ENCODE measurements around the gene KIF13A. TPM values are rescaled to one million over a fixed set of nuclear protein-coding genes. Genes with fewer than 3 reads are reported as not detected.

KIF13A gene
- total RNA-seq, 4 donors from 2014 or later = 39.6 to 51.6 (median 43.2) TPM

- Histone ChIP-seq H3K4me3 (no peak overlapping the region), H3K27me3 (no peaks in the 10 kb centered on the region), H3K4me1 (no peaks in the 10 kb centered on the region), H3K27ac (no peak overlapping the region), H3K9me3 (no peaks in the 10 kb centered on the region), H3K36me3 (no peaks in the 10 kb centered on the region)
- no peak for DNase-seq
- no peak for TF ChIP-seq POLR2A (IDR thresholded peaks at IDR 0.05)
- TF ChIP-seq, protein P1, sequence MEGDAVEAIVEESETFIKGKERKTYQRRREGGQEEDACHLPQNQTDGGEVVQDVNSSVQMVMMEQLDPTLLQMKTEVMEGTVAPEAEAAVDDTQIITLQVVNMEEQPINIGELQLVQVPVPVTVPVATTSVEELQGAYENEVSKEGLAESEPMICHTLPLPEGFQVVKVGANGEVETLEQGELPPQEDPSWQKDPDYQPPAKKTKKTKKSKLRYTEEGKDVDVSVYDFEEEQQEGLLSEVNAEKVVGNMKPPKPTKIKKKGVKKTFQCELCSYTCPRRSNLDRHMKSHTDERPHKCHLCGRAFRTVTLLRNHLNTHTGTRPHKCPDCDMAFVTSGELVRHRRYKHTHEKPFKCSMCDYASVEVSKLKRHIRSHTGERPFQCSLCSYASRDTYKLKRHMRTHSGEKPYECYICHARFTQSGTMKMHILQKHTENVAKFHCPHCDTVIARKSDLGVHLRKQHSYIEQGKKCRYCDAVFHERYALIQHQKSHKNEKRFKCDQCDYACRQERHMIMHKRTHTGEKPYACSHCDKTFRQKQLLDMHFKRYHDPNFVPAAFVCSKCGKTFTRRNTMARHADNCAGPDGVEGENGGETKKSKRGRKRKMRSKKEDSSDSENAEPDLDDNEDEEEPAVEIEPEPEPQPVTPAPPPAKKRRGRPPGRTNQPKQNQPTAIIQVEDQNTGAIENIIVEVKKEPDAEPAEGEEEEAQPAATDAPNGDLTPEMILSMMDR (IDR thresholded peaks at IDR 0.05) = no peak
Observed at GRCh38 chr6:17719323-17720041, 268.0 kb downstream of the KIF13A start.

DNA sequence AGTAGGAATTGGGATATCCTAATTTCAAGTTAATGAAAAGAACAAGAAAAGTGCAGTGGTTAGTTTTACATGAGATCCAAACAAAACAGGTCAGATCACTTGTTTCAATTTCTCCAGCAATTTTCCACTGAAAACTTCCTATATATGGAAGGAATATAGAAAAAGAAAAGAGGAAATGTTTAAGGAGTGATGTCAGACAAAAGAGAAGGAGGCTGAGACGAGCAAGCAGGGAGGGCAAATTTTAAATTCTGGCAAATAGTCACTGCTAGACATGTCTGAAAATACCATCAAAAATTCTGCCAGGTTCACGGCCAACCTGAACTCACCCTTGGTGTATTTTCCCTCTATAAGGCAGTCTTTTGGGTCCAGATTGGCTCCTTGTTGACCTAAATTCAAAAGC, 271.2 kb downstream of the KIF13A start:
- Histone ChIP-seq H3K27ac (no peak overlapping the region), H3K36me3 (no peaks in the 10 kb centered on the region), H3K9me3 (no peaks in the 10 kb centered on the region), H3K27me3 (no peaks in the 10 kb centered on the region), H3K4me3 (no peak overlapping the region), H3K4me1 (no peaks in the 10 kb centered on the region)
- DNase-seq = no peak
- TF ChIP-seq POLR2A (IDR thresholded peaks at IDR 0.05) = no peak
- TF ChIP-seq, protein P1 (IDR thresholded peaks at IDR 0.05) = no peak

DNA sequence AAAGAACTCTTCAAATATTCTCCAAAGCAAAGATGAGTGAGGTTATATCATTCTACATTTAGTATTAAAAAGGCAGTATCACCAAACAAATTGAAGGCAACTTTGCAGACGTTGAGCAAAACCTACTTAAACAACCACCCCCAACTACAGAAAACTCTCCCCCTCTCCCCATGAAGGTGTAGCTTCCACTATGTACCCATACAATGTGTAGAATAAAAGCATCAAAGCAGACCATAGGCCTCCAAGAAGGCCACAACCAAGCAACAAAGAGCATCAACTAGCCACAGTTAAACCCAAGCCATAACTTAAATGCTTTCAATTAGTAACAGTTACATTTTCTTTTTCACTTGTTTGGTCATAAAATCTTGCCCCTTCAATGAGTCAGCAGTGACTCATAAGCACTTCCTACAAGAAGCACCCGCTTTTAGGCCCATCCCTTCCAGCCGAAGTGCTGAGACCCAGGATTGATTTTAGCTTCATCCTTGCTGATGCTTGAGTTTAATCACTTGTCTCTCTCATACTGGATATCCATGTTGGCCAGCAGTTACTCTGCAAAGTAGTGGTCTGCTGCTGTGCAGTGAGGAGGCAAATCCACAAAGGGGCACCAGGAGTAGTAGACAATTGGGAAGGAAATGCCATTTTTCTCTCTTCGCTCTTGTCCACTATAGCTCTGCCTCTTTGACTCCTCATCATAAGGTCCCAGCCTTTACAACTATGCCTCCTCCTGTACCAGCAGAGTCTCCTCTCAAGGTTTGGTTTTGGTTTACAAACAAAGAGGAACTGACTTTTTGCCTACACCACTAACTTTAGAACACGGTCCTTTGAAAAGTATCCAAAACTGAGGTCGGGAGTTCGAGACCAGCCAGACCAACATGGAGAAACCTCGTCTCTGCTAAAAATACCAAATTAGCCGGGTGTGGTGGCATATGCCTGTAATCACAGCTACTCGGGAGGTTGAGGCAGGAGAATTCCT, 272.3 kb downstream of the KIF13A start:
- no peaks in the 10 kb centered on the region for H3K27me3 ChIP-seq
- DNase-seq = no peak
- H3K36me3 ChIP-seq = no peaks in the 10 kb centered on the region
- TF ChIP-seq, protein P1 (IDR thresholded peaks at IDR 0.05) = no peak
- TF ChIP-seq POLR2A (IDR thresholded peaks at IDR 0.05) = no peak
- H3K27ac ChIP-seq = no peak overlapping the region
- no peaks in the 10 kb centered on the region for H3K9me3 ChIP-seq
- H3K4me3 ChIP-seq = no peak overlapping the region
- H3K4me1 ChIP-seq = no peaks in the 10 kb centered on the region

DNA sequence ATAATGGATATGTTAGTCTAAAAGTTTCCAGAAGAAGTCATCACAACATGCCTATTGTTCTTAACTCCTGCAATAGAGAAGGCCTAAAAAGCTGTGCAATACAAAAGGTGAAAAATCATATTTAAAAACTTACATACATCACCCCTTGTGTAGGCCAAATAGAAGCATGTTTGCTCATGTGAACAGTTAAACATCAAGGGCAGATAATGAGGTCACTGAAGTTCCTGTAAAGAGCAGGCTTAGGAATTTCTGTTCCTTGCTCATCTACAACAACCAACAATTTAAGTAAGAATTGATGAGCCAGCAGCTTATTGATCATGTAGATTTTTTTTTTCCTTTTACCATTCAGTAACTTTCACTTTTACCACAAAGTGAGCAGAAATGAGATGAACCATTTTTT, 273.3 kb downstream of the KIF13A start:
- no peaks in the 10 kb centered on the region for H3K4me1 ChIP-seq
- H3K27ac ChIP-seq = no peak overlapping the region
- H3K36me3 ChIP-seq = no peaks in the 10 kb centered on the region
- no peak overlapping the region for H3K4me3 ChIP-seq
- no peaks in the 10 kb centered on the region for H3K27me3 ChIP-seq
- DNase-seq = no peak
- H3K9me3 ChIP-seq = no peaks in the 10 kb centered on the region
- no peak for TF ChIP-seq POLR2A (IDR thresholded peaks at IDR 0.05)
- TF ChIP-seq, protein P1 (IDR thresholded peaks at IDR 0.05) = no peak

DNA sequence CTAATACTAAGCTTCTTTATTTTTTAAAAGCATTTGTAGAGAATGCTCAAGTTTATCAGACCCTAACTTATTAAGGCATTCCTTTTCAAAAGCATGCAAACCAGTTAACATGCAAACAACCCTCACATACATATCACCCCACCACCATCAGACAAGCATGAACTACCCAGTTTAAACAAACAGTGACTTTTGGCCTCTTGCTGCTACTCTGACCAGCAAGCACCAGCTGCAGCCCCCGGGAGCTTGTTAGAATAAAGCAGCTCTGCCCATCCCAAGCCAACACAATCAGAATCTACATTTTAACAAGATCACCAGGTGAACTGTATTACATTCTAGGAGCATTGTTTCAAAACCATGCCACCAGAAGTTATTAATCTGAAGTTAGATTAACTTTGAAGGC, 274.9 kb downstream of the KIF13A start:
- H3K27ac ChIP-seq = no peak overlapping the region
- H3K4me1 ChIP-seq = no peaks in the 10 kb centered on the region
- no peaks in the 10 kb centered on the region for H3K36me3 ChIP-seq
- H3K27me3 ChIP-seq = no peaks in the 10 kb centered on the region
- no peak overlapping the region for H3K4me3 ChIP-seq
- H3K9me3 ChIP-seq = no peaks in the 10 kb centered on the region
- no peak for DNase-seq
- TF ChIP-seq, protein P1 (IDR thresholded peaks at IDR 0.05) = no peak
- TF ChIP-seq POLR2A (IDR thresholded peaks at IDR 0.05) = no peak

Measured in Peyer's patch (tissue), 4 donors.